Esophagus muscularis mucosa (tissue), 4 donors: ENCODE data around the gene SURF4. TPM values are rescaled to one million over a fixed set of nuclear protein-coding genes. Genes with fewer than 3 reads are reported as not detected.

ENCODE experiments used
- DNase-seq: peaks from one replicate; pipeline ENCODE4 v3.0.0-alpha.2; 2017; ENCODE audit errors: extremely low spot score
- H3K27ac ChIP-seq, 4 donors: fragments of 200-600 bp; sonication (generic); replicated peaks in 1 of 4; 1 replicate in 3 of 4; 2 replicates in 1 of 4; pipeline ENCODE4 v1.5.1; 2016 to 2019; ENCODE audit warnings: mild to moderate bottlenecking in 1 of 4
- H3K27me3 ChIP-seq, 4 donors: fragments of 200-600 bp; sonication (generic); one replicate each; pipeline versions ENCODE4 v1.5.1 to v1.6.0; 2016 to 2019
- H3K36me3 ChIP-seq, 4 donors: fragments of 200-600 bp; sonication (generic); one replicate each; pipeline ENCODE4 v1.5.1; 2016 to 2019
- H3K4me1 ChIP-seq, 4 donors: fragments of 200-600 bp; sonication (generic); one replicate each; pipeline ENCODE4 v1.5.1; 2016 to 2019
- H3K4me3 ChIP-seq, 4 donors: fragments of 200-600 bp; sonication (generic); 1 replicate in 2 of 4; 2 replicates in 2 of 4; pipeline ENCODE4 v1.5.1; 2016 to 2019; ENCODE audit warnings: mild to moderate bottlenecking in 4 of 4, moderate library complexity in 1 of 4
- H3K9me3 ChIP-seq, 4 donors: fragments of 200-600 bp; sonication (generic); 1 replicate in 3 of 4; 2 replicates in 1 of 4; pipeline ENCODE4 v1.5.1; 2016 to 2019
- EP300 ChIP-seq: sonication (generic); formaldehyde crosslinking; IDR thresholded peaks from one replicate; pipeline ENCODE4 v1.6.1; 2017; ENCODE audit warnings: antibody characterized with exemption
- POLR2A ChIP-seq: fragments of 450-650 bp; IDR thresholded peaks from one replicate; pipeline ENCODE4 v1.6.1; 2017; ENCODE audit warnings: antibody characterized with exemption, moderate library complexity, mild to moderate bottlenecking, low read depth
- POLR2AphosphoS5 ChIP-seq, 2 donors: sonication (generic); formaldehyde crosslinking; IDR thresholded peaks; one replicate each; pipeline ENCODE4 v1.6.1; 2017; ENCODE audit warnings: antibody characterized with exemption in 2 of 2
- WGBS: methylation state at CpG from one replicate; pipeline ENCODE4 v1.1.5; 2018; 5-methylcytosine and 5-hydroxymethylcytosine counted together
- intact Hi-C: fragments of 100-400 bp; cut with DNase I; formaldehyde crosslinking; loops from one replicate; pipeline ENCODE4 v1.15.1; 2023
- total RNA-seq, 4 donors: library from RNA; depleted of rRNA; stranded (reverse); fragments of >200 nt; gene quantifications; one replicate each; pipeline versions ENCODE4 v1.1.0 to v1.2.1, GENCODE V29; 2016
- TF ChIP-seq, protein P1 (sequence below), 3 experiments: fragments of 200-600 bp in 2 of 3; fragments of 450-650 bp in 1 of 3; sonication (generic) in 2 of 3; IDR thresholded peaks; one replicate each; pipeline ENCODE4 v1.5.1; 2017 to 2019; ENCODE audit warnings: antibody characterized with exemption in 3 of 3, mild to moderate bottlenecking in 2 of 3, moderate library complexity in 1 of 3

Gene SURF4
- total RNA-seq, 4 donors from 2014 or later: 83.9 to 139 (median 127) TPM

DNA sequence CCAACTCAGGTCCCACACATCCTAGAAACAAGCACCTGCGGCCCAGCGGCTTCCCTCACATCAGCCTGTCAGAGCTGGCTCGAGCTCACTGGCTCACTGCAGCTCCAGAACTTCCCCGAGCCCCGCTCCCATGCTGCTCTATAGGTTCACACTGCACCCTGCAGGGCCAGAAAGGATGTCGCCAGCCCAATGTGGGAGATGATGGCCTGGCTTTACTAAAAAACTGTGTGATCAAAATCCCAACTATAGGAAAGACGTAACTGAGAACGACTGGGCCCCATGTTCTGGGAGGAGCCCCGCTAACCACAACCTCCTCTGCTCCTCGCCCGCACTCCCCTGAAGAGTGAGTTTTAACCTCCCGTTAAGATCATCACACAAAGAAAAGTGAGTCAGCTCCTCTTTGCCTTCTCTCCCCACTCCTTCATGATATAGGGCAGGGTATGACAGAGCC lies 4.6 kb downstream of the SURF4 start:
- no peak for DNase-seq
- Histone ChIP-seq H3K4me1 (peaks cover 62 to 90% (median 77%) of the 10 kb centered on the region in 4 donors), H3K27me3 (no peaks in the 10 kb centered on the region), H3K36me3 (peaks cover 9 to 41% (median 33%) of the 10 kb centered on the region in 4 donors), H3K27ac (no peak overlapping the region), H3K4me3 (no peak overlapping the region), H3K9me3 (no peaks in the 10 kb centered on the region)
- intact Hi-C loops: no loop called here
- 64% methylated on average over 12 of the region's 12 CpGs for WGBS
- TF ChIP-seq, protein P1, sequence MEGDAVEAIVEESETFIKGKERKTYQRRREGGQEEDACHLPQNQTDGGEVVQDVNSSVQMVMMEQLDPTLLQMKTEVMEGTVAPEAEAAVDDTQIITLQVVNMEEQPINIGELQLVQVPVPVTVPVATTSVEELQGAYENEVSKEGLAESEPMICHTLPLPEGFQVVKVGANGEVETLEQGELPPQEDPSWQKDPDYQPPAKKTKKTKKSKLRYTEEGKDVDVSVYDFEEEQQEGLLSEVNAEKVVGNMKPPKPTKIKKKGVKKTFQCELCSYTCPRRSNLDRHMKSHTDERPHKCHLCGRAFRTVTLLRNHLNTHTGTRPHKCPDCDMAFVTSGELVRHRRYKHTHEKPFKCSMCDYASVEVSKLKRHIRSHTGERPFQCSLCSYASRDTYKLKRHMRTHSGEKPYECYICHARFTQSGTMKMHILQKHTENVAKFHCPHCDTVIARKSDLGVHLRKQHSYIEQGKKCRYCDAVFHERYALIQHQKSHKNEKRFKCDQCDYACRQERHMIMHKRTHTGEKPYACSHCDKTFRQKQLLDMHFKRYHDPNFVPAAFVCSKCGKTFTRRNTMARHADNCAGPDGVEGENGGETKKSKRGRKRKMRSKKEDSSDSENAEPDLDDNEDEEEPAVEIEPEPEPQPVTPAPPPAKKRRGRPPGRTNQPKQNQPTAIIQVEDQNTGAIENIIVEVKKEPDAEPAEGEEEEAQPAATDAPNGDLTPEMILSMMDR (IDR thresholded peaks at IDR 0.05): no peak
- no peak for TF ChIP-seq EP300
- TF ChIP-seq POLR2A: no peak
- TF ChIP-seq POLR2AphosphoS5 (IDR thresholded peaks at IDR 0.05): no peak

- no peak overlapping the region for H3K27ac ChIP-seq
- H3K36me3 ChIP-seq: peaks cover 15 to 47% (median 39%) of the 10 kb centered on the region in 4 donors
- WGBS: 59% methylated on average over 9 of the region's 9 CpGs
- TF ChIP-seq POLR2AphosphoS5 (IDR thresholded peaks at IDR 0.05) (no peak), EP300 (no peak), POLR2A (no peak)
- TF ChIP-seq, protein P1 (IDR thresholded peaks at IDR 0.05): no peak
- peaks cover 61 to 90% (median 77%) of the 10 kb centered on the region in 4 donors for H3K4me1 ChIP-seq
- H3K27me3 ChIP-seq: no peaks in the 10 kb centered on the region
- intact Hi-C loops: no loop called here
- no peak for DNase-seq
- H3K4me3 ChIP-seq: no peak overlapping the region
- no peaks in the 10 kb centered on the region for H3K9me3 ChIP-seq
Observed at GRCh38 chr9:133370685-133371084, 5.2 kb downstream of the SURF4 start.

DNA sequence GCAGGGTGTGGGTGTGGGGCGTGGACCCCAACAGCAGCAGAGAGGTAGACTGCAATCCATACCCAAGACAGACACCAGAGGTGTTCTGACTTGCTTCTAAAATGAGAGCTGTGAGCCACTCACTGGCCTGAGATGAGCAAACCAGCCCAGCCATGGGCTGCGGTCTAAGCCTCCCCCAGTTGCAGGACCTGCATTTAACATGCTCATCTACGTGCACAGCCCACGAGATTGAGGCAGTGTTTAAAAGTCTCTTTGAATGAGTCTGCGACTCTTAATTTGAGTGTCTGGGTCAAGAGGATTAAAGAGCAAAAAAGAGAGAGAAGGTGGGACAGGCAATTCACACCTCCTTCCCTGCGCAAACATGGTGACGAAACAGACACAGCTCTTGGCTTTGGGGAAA lies 5.9 kb downstream of the SURF4 start:
- TF ChIP-seq EP300 (no peak), POLR2A (no peak)
- TF ChIP-seq, protein P1 (IDR thresholded peaks at IDR 0.05): no peak
- peaks cover 61 to 85% (median 75%) of the 10 kb centered on the region in 4 donors for H3K4me1 ChIP-seq
- H3K9me3 ChIP-seq: no peaks in the 10 kb centered on the region
- H3K27me3 ChIP-seq: no peaks in the 10 kb centered on the region
- no peak overlapping the region for H3K27ac ChIP-seq
- peaks cover 19 to 55% (median 46%) of the 10 kb centered on the region in 4 donors for H3K36me3 ChIP-seq
- DNase-seq: no peak
- intact Hi-C loops: no loop called here
- H3K4me3 ChIP-seq: no peak overlapping the region
- WGBS: 91% methylated on average over 7 of the region's 7 CpGs

DNA sequence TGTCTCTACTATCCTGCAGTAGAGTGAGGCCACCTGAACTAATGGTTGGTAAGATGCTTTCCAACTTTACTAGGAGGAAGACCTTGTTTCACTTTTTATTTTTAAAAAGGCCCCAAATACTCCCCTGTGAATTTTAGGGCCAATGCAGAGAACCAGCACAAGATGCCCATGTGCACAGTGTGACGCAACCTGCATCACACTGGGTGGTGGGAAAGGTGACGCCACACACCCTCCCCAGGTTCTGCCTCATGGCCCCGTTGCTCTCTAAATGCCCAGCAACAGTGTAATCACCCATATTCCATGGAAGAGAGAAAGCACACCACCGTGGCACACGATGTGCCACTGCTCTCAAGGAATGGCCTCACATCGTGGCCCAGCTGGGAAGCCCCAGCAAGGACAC lies 6.4 kb downstream of the SURF4 start:
- WGBS: 86% methylated on average over 6 of the region's 6 CpGs
- intact Hi-C loops: no loop called here
- Histone ChIP-seq H3K4me3 (no peak overlapping the region), H3K4me1 (peaks cover 57 to 80% (median 70%) of the 10 kb centered on the region in 4 donors), H3K27ac (no peak overlapping the region), H3K9me3 (no peaks in the 10 kb centered on the region), H3K36me3 (peaks cover 24 to 60% (median 51%) of the 10 kb centered on the region in 4 donors), H3K27me3 (no peaks in the 10 kb centered on the region)
- no peak for DNase-seq
- TF ChIP-seq POLR2AphosphoS5 (IDR thresholded peaks at IDR 0.05) (no peak), EP300 (no peak), POLR2A (no peak)
- TF ChIP-seq, protein P1 (IDR thresholded peaks at IDR 0.05): no peak

DNA sequence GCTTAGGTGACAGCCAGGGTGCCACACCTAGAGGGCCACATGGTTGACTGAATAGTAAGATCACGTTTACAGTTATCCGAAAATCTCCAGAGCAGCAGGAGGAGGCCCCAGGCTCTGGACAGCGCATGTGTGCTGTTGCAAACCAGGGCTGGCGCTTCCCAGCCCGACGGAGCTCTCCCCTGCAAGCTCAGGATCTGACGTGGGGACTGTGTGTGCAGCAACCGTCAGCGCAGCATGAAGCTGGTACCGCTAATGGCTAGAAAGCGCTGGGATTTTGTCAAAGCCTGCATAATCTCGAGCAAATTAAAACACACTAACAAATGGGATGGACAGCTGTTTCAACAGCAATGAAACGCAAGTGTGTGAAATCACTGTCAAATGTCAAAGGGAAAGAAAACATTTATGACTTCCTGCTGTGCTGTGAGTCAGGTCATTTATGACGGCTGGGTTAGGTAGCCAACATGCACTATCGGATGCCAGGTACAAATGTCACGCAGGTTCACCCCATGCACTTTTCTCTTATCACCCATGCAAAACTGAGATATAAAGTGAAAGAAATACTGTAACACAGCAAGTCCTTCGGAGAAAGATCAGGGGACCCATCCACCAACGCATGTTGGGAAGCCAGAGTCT lies 7.5 kb downstream of the SURF4 start:
- no peaks in the 10 kb centered on the region for H3K9me3 ChIP-seq
- intact Hi-C loops: no loop called here
- H3K27me3 ChIP-seq: no peaks in the 10 kb centered on the region
- no peak overlapping the region for H3K27ac ChIP-seq
- no peak for DNase-seq
- WGBS: 66% methylated on average over 13 of the region's 18 CpGs
- TF ChIP-seq EP300 (no peak), POLR2AphosphoS5 (IDR thresholded peaks at IDR 0.05) (no peak), POLR2A (no peak)
- TF ChIP-seq, protein P1 (IDR thresholded peaks at IDR 0.05): no peak
- H3K4me3 ChIP-seq: no peak overlapping the region
- H3K36me3 ChIP-seq: peaks cover 33 to 69% (median 60%) of the 10 kb centered on the region in 4 donors
- peaks cover 49 to 70% (median 60%) of the 10 kb centered on the region in 4 donors for H3K4me1 ChIP-seq
